Neutrophil (primary cell): ENCODE data around the gene MLPH.

Source experiments
- H3K27ac ChIP-seq: fragments of 200-600 bp; sonication (generic); 2 replicates; pipeline ENCODE4 v1.5.1; 2016; ENCODE audit warnings: mild to moderate bottlenecking, moderate library complexity
- H3K27me3 ChIP-seq: fragments of 200-600 bp; sonication (generic); 2 replicates; pipeline ENCODE4 v1.6.0; 2016; ENCODE audit warnings: mild to moderate bottlenecking
- H3K36me3 ChIP-seq: fragments of 200-600 bp; sonication (generic); 2 replicates; pipeline ENCODE4 v1.5.1; 2017
- H3K4me1 ChIP-seq, 2 experiments: fragments of 200-600 bp in 1 of 2; sonication (generic) in 1 of 2; 1 replicate in 1 of 2; 2 replicates in 1 of 2; pipeline versions ENCODE4 v1.5.1 to v1.6.1; 2013 to 2016; ENCODE audit warnings: low read depth in 1 of 2, low read length in 1 of 2, mild to moderate bottlenecking in 1 of 2, moderate library complexity in 1 of 2; ENCODE audit not compliant: control insufficient read depth in 1 of 2, insufficient read depth in 1 of 2
- H3K4me3 ChIP-seq, 2 experiments: fragments of 200-600 bp in 1 of 2; sonication (generic) in 1 of 2; 1 replicate in 1 of 2; 2 replicates in 1 of 2; pipeline ENCODE4 v1.5.1; 2013 to 2016; ENCODE audit warnings: low read depth in 1 of 2, low read length in 1 of 2, mild to moderate bottlenecking in 1 of 2, moderate library complexity in 1 of 2
- H3K9me3 ChIP-seq: fragments of 200-600 bp; sonication (generic); 2 replicates; pipeline ENCODE4 v1.5.1; 2016
- TF ChIP-seq, protein P1 (sequence below): fragments of 200-600 bp; sonication (generic); IDR thresholded peaks from 2 replicates; pipeline ENCODE4 v1.5.1; 2016; ENCODE audit warnings: antibody characterized with exemption

Gene MLPH

GRCh38 chr2:237448626-237449025 is 38.4 kb upstream of the MLPH start:
- H3K4me3 ChIP-seq: no peak overlapping the region

GRCh38 chr2:237449193-237449881 is 37.7 kb upstream of the MLPH start:
- Histone ChIP-seq H3K36me3 (no peaks in the 10 kb centered on the region), H3K27ac (no peak overlapping the region), H3K4me3 (no peak overlapping the region), H3K9me3 (no peaks in the 10 kb centered on the region), H3K4me1 (no peaks in the 10 kb centered on the region), H3K27me3 (peaks cover 8% of the 10 kb centered on the region)
- TF ChIP-seq, protein P1, sequence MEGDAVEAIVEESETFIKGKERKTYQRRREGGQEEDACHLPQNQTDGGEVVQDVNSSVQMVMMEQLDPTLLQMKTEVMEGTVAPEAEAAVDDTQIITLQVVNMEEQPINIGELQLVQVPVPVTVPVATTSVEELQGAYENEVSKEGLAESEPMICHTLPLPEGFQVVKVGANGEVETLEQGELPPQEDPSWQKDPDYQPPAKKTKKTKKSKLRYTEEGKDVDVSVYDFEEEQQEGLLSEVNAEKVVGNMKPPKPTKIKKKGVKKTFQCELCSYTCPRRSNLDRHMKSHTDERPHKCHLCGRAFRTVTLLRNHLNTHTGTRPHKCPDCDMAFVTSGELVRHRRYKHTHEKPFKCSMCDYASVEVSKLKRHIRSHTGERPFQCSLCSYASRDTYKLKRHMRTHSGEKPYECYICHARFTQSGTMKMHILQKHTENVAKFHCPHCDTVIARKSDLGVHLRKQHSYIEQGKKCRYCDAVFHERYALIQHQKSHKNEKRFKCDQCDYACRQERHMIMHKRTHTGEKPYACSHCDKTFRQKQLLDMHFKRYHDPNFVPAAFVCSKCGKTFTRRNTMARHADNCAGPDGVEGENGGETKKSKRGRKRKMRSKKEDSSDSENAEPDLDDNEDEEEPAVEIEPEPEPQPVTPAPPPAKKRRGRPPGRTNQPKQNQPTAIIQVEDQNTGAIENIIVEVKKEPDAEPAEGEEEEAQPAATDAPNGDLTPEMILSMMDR: no peak

More at GRCh38 chr2:237448626-237449025, 38.4 kb upstream of the MLPH start:
- H3K27ac ChIP-seq: no peak overlapping the region
- peaks cover 8% of the 10 kb centered on the region for H3K27me3 ChIP-seq
- no peaks in the 10 kb centered on the region for H3K9me3 ChIP-seq
- TF ChIP-seq, protein P1: no peak
- H3K36me3 ChIP-seq: no peaks in the 10 kb centered on the region
- H3K4me1 ChIP-seq: no peaks in the 10 kb centered on the region

DNA sequence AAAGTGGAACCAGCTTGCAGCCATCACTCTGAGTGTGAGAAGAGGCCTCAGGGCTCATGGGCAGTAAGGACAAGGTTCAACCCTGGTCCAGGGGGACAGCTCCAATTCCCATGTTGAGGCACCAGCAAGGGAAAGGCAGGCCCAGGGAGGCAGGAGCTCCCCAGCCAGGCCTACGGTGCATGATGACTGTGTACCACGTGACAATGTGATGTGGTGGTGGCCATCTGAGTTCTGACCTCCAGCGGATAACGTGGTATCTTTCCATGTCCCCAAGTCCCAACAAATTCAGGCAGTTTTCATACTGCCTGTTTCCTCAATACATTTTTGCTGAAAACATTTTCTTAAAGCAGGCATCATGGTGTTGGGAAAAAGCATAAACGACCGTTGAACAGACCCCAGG is 36.9 kb upstream of the MLPH start:
- Histone ChIP-seq H3K27me3 (peaks cover 8% of the 10 kb centered on the region), H3K9me3 (no peaks in the 10 kb centered on the region), H3K4me3 (no peak overlapping the region), H3K36me3 (no peaks in the 10 kb centered on the region), H3K4me1 (no peaks in the 10 kb centered on the region), H3K27ac (no peak overlapping the region)
- TF ChIP-seq, protein P1: no peak

DNA sequence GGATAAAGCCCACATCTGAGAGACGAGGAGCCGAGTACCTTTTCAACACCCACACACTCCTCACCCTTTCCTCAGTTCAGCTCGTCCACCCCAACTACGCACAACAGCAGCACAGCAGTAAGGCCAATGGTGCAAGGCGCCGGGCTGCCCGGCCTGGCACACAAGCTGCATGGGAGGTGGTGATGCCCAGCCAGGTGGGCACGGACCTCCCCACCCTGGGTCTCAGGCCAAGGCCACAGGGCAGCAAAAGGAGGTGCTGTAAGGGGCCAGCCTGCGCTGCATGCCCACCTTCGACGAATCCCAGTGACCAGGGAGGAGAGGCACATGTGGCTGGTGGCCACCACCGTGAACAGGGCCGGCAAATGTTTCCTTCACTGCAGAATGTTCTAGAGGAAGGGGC is 36.5 kb upstream of the MLPH start:
- Histone ChIP-seq H3K36me3 (no peaks in the 10 kb centered on the region), H3K27ac (no peak overlapping the region), H3K27me3 (peaks cover 8% of the 10 kb centered on the region), H3K9me3 (no peaks in the 10 kb centered on the region), H3K4me1 (no peaks in the 10 kb centered on the region), H3K4me3 (no peak overlapping the region)
- TF ChIP-seq, protein P1: no peak

DNA sequence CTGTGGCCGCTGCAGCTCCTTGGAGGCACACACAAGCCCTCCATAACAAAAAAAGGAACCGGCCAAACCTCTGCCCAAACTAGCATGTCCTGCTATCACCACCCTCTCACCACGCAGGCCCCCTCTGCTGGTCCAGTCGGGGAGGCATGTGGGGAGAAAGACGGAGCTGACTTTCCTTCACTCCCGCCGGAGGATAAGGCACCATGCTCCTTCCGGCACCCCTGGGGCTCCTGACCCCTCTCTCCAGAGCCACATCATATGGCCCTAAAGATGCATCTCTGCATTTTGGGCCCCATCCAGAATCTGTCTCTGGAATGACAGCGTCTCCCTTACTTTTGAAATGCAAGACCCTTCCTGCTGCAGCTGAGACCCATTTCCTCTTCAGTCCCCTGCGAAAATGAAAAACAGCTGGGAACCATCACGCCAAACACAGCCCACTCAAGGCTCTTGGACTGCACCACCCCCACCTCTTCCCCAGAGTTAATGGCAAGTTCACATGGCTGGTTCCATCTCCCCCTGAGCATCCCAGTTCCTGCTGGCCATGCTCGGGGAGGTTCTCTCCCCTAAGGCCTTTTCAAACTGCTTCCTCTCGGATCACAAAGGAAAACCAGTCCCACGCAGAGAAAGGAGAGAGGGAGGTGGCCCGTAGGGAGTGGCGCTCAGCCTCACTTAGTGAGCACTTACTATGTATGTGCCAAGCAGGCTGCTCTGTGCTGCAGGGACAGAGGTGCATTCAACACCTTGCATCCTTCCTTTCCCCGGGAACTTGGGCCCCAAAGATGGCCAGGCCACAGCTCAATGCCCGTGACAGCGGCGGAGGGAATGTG is 35.2 kb upstream of the MLPH start:
- no peak overlapping the region for H3K4me3 ChIP-seq
- peaks cover 8% of the 10 kb centered on the region for H3K27me3 ChIP-seq
- H3K27ac ChIP-seq: no peak overlapping the region
- no peaks in the 10 kb centered on the region for H3K36me3 ChIP-seq
- no peaks in the 10 kb centered on the region for H3K4me1 ChIP-seq
- no peaks in the 10 kb centered on the region for H3K9me3 ChIP-seq
- TF ChIP-seq, protein P1: no peak
